Thyroid gland (tissue), 4 donors: ENCODE measurements around the gene SLC7A5. TPM values are rescaled to one million over a fixed set of nuclear protein-coding genes. Genes with fewer than 3 reads are reported as not detected.
"Not testable (repeated sequence)": the region's sequence is repeated elsewhere in the genome, so short reads cannot be mapped to it uniquely, and the experiment has no call there.

Experiments
- DNase-seq, 2 donors: peaks; one replicate each; pipeline ENCODE4 v3.0.0-alpha.2; 2019
- H3K27ac ChIP-seq, 3 donors: fragments of 200-600 bp; sonication (generic); 1 replicate in 2 of 3; 2 replicates in 1 of 3; pipeline ENCODE4 v1.5.1; 2016 to 2019; ENCODE audit warnings: mild to moderate bottlenecking in 1 of 3, moderate library complexity in 1 of 3
- H3K27me3 ChIP-seq: fragments of 200-600 bp; sonication (generic); one replicate; pipeline ENCODE4 v1.5.1; 2019
- H3K36me3 ChIP-seq, 2 donors: fragments of 200-600 bp; sonication (generic); one replicate each; pipeline ENCODE4 v1.5.1; 2016 to 2019
- H3K4me1 ChIP-seq, 2 donors: fragments of 200-600 bp; sonication (generic); one replicate each; pipeline ENCODE4 v1.5.1; 2017 to 2019
- H3K4me3 ChIP-seq, 3 donors: fragments of 200-600 bp; sonication (generic); replicated peaks in 1 of 3; 1 replicate in 2 of 3; 2 replicates in 1 of 3; pipeline ENCODE4 v1.5.1; 2016; ENCODE audit warnings: mild to moderate bottlenecking in 1 of 3
- H3K9me3 ChIP-seq: fragments of 200-600 bp; sonication (generic); one replicate; pipeline ENCODE4 v1.5.1; 2017
- CTCF ChIP-seq, 6 experiments: fragments of 200-600 bp in 3 of 6; fragments of 450-650 bp in 3 of 6; sonication (generic) in 3 of 6; IDR thresholded peaks; one replicate each; pipeline ENCODE4 v1.5.1; 2016 to 2019; ENCODE audit warnings: antibody characterized with exemption in 6 of 6, mild to moderate bottlenecking in 2 of 6, inconsistent platforms in 1 of 6, moderate library complexity in 1 of 6
- POLR2A ChIP-seq, 2 donors: fragments of 450-650 bp; IDR thresholded peaks; one replicate each; pipeline ENCODE4 v1.6.1; 2017; ENCODE audit warnings: antibody characterized with exemption in 2 of 2, mild to moderate bottlenecking in 2 of 2, moderate library complexity in 1 of 2
- WGBS, 2 donors: methylation state at CpG; one replicate each; pipeline ENCODE4 v1.1.5; 2017; 5-methylcytosine and 5-hydroxymethylcytosine counted together
- intact Hi-C: fragments of 100-400 bp; cut with DNase I; formaldehyde crosslinking; loops from one replicate; pipeline ENCODE4 v1.15.1; 2023
- total RNA-seq, 4 donors: library from RNA; depleted of rRNA; stranded (reverse); fragments of >200 nt; gene quantifications; one replicate each; pipeline ENCODE4 v1.2.3, GENCODE V29; 2016

SLC7A5 gene
- total RNA-seq, 4 donors from 2014 or later, result 1.1 to 5.2 (median 2.2) TPM

GRCh38 chr16:87864331-87864989, 4.8 kb downstream of the SLC7A5 start:
- Histone ChIP-seq H3K36me3 (no peaks in the 10 kb centered on the region), H3K9me3 (no peaks in the 10 kb centered on the region), H3K4me1 (peaks cover 0 to 6% of the 10 kb centered on the region in 2 donors), H3K27ac (no peak overlapping the region), H3K4me3 (no peak overlapping the region), H3K27me3 (no peaks in the 10 kb centered on the region)
- intact Hi-C loops, result no loop called here
- TF ChIP-seq POLR2A (IDR thresholded peaks at IDR 0.05) (no peak), CTCF (IDR thresholded peaks at IDR 0.05) (no peak)
- DNase-seq, result no peak
- whole genome bisulfite sequencing, 2 donors, result 86 to 90% methylated on average over 15 of the region's 15 CpGs

GRCh38 chr16:87863327-87863635, 6.0 kb downstream of the SLC7A5 start:
- H3K36me3 ChIP-seq, H3K27ac ChIP-seq, H3K4me1 ChIP-seq, H3K9me3 ChIP-seq, H3K27me3 ChIP-seq, intact Hi-C loops, H3K4me3 ChIP-seq, DNase-seq: not testable (repeated sequence)
- WGBS, 2 donors, result 89 to 98% methylated on average over 8 to 9 of the region's 9 CpGs

GRCh38 chr16:87862597-87863326, 6.5 kb downstream of the SLC7A5 start:
- H3K36me3 ChIP-seq, H3K27me3 ChIP-seq, H3K27ac ChIP-seq, H3K9me3 ChIP-seq, intact Hi-C loops, H3K4me1 ChIP-seq, DNase-seq, H3K4me3 ChIP-seq: not testable (repeated sequence)
- 93 to 96% methylated on average over 5 to 26 of the region's 26 CpGs for WGBS, 2 donors

GRCh38 chr16:87861300-87862099, 7.8 kb downstream of the SLC7A5 start:
- H3K9me3 ChIP-seq, H3K4me3 ChIP-seq, DNase-seq, intact Hi-C loops, H3K36me3 ChIP-seq, H3K27ac ChIP-seq, H3K27me3 ChIP-seq, H3K4me1 ChIP-seq: not testable (repeated sequence)
- WGBS, 2 donors, result 93 to 96% methylated on average over 4 to 13 of the region's 18 CpGs

GRCh38 chr16:87860553-87861299, 8.6 kb downstream of the SLC7A5 start:
- no peak for DNase-seq
- Histone ChIP-seq H3K4me3 (no peak overlapping the region), H3K4me1 (no peaks in the 10 kb centered on the region), H3K27me3 (no peaks in the 10 kb centered on the region), H3K36me3 (no peaks in the 10 kb centered on the region), H3K9me3 (no peaks in the 10 kb centered on the region), H3K27ac (no peak overlapping the region)
- TF ChIP-seq CTCF (IDR thresholded peaks at IDR 0.05) (no peak), POLR2A (IDR thresholded peaks at IDR 0.05) (no peak)
- intact Hi-C loops, result no loop called here
- 70 to 73% methylated on average over 23 to 25 of the region's 26 CpGs for WGBS, 2 donors

GRCh38 chr16:87858151-87858993, 10.9 kb downstream of the SLC7A5 start:
- H3K27ac ChIP-seq, H3K9me3 ChIP-seq, H3K4me3 ChIP-seq, H3K36me3 ChIP-seq, H3K27me3 ChIP-seq: not testable (repeated sequence)
- peaks cover 7 to 13% of the 10 kb centered on the region in 2 donors for H3K4me1 ChIP-seq
- 55 to 59% methylated on average over 23 to 24 of the region's 27 CpGs for WGBS, 2 donors
- intact Hi-C loops, result loop anchor here (10.0 kb wide), 1 partner anchor 56 kb away; no protein-coding TSS in a partner anchor
- peak; percentile 65 to 69 for DNase-seq
